Fibroblast of skin of left biceps (primary cell): ENCODE results near the gene MAP3K12.

Experiments
- DNase-seq, 2 experiments: peaks; one replicate each; pipeline ENCODE4 v3.0.0-alpha.2; 2013; ENCODE audit warnings: low read depth in 2 of 2

The MAP3K12 gene

GRCh38 chr12:53507603-53507885 is 8.3 kb upstream of the MAP3K12 start:
- DNase-seq: no peak

- DNase-seq: no peak
Measured at GRCh38 chr12:53506881-53507602, 7.8 kb upstream of the MAP3K12 start, which contains the start of gene NPFF. TSS of gene NPFF (minus strand) at chr12:53507484. CDS start at chr12:53507474, 10 bp downstream.

- no peak for DNase-seq
Measured at GRCh38 chr12:53506450-53506785, 7.2 kb upstream of the MAP3K12 start.

- no peak for DNase-seq
Measured at GRCh38 chr12:53505555-53506449, 6.5 kb upstream of the MAP3K12 start.

GRCh38 chr12:53505086-53505485 is 5.8 kb upstream of the MAP3K12 start:
- DNase-seq: no peak

GRCh38 chr12:53504004-53504920 is 5.0 kb upstream of the MAP3K12 start:
- DNase-seq: no peak

- no peak for DNase-seq
Measured at GRCh38 chr12:53502983-53503728, 3.9 kb upstream of the MAP3K12 start.

GRCh38 chr12:53502331-53502730 is 3.1 kb upstream of the MAP3K12 start:
- DNase-seq: no peak

GRCh38 chr12:53501615-53502181 is 2.4 kb upstream of the MAP3K12 start:
- DNase-seq: no peak

GRCh38 chr12:53500776-53501614 is 1.7 kb upstream of the MAP3K12 start, which contains the start of gene TARBP2:
TSS of gene TARBP2 (plus strand) at chr12:53501283. CDS start at chr12:53501409, 126 bp downstream.
- DNase-seq: peak; percentile 99

GRCh38 chr12:53500142-53500775 is 1.0 kb upstream of the MAP3K12 start:
- DNase-seq: no peak

- DNase-seq: no peak
Measured at GRCh38 chr12:53498235-53498630, 1.0 kb downstream of the MAP3K12 start.

- DNase-seq: no peak
Measured at GRCh38 chr12:53497461-53497860, 1.8 kb downstream of the MAP3K12 start.

- no peak for DNase-seq
Measured at GRCh38 chr12:53496752-53497032, 2.6 kb downstream of the MAP3K12 start.

- peak in 1 of 2 experiments; percentile 38 for DNase-seq
Measured at GRCh38 chr12:53495903-53496751, 3.1 kb downstream of the MAP3K12 start.

GRCh38 chr12:53493610-53494391 is 5.5 kb downstream of the MAP3K12 start:
- DNase-seq: no peak

GRCh38 chr12:53492830-53493609 is 6.2 kb downstream of the MAP3K12 start:
- peak; percentile 67 to 74 for DNase-seq
